Smooth muscle cell (in vitro differentiated cells): ENCODE results near the gene CABLES1. TPM values are rescaled to one million over a fixed set of nuclear protein-coding genes. Genes with fewer than 3 reads are reported as not detected.

Source experiments
- DNase-seq: peaks from one replicate; lab custom pipeline; 2025; ENCODE audit not compliant: unreplicated experiment; lab: John Stamatoyannopoulos, UW
- H2AFZ ChIP-seq: fragments of 200-600 bp; sonication (generic); 2 replicates; pipeline ENCODE4 v1.6.0; 2016; ENCODE audit warnings: antibody characterized with exemption, low read depth, mild to moderate bottlenecking
- H3F3A ChIP-seq: fragments of 200-600 bp; sonication (generic); 2 replicates; pipeline ENCODE4 v1.6.0; 2017; ENCODE audit warnings: antibody characterized with exemption, low read depth
- H3K27ac ChIP-seq: fragments of 200-600 bp; sonication (generic); 2 replicates; pipeline ENCODE4 v1.5.1; 2016; ENCODE audit warnings: low read depth, mild to moderate bottlenecking
- H3K27me3 ChIP-seq: fragments of 200-600 bp; sonication (generic); 2 replicates; pipeline ENCODE4 v1.6.1; 2016; ENCODE audit warnings: low read depth, mild to moderate bottlenecking
- H3K36me3 ChIP-seq: fragments of 200-600 bp; sonication (generic); 2 replicates; pipeline ENCODE4 v1.5.1; 2016; ENCODE audit warnings: low read depth
- H3K4me1 ChIP-seq: fragments of 200-600 bp; sonication (generic); 2 replicates; pipeline ENCODE4 v1.5.1; 2016; ENCODE audit warnings: low read depth
- H3K4me2 ChIP-seq: fragments of 200-600 bp; sonication (generic); 2 replicates; pipeline ENCODE4 v1.6.0; 2016; ENCODE audit warnings: mild to moderate bottlenecking
- H3K4me3 ChIP-seq: fragments of 200-600 bp; sonication (generic); 2 replicates; pipeline ENCODE4 v1.5.1; 2016; ENCODE audit warnings: mild to moderate bottlenecking
- H3K79me2 ChIP-seq: fragments of 200-600 bp; sonication (generic); 2 replicates; pipeline ENCODE4 v1.6.0; 2016; ENCODE audit warnings: low read depth, mild to moderate bottlenecking
- H3K9ac ChIP-seq: fragments of 200-600 bp; sonication (generic); 2 replicates; pipeline ENCODE4 v1.6.0; 2016; ENCODE audit warnings: low read depth
- H3K9me3 ChIP-seq: fragments of 200-600 bp; sonication (generic); replicated peaks from 2 replicates; pipeline ENCODE4 v1.5.1; 2016; ENCODE audit warnings: low read depth
- H4K20me1 ChIP-seq: fragments of 200-600 bp; sonication (generic); 2 replicates; pipeline ENCODE4 v1.6.0; 2016; ENCODE audit warnings: low read depth
- WGBS: methylation state at CpG from one replicate; pipeline ENCODE4 v1.1.7; 2016; ENCODE audit warnings: low lambda C conversion rate; 5-methylcytosine and 5-hydroxymethylcytosine counted together
- polyA plus RNA-seq: library from polyadenylated mRNA; unstranded; fragments of >200 nt; fragmentation: Nextera tagmentation; extraction: Ambion mirVana; gene quantifications from 2 replicates; pipeline ENCODE4 v1.2.1, GENCODE V29; 2016
- total RNA-seq: library from RNA; depleted of rRNA; stranded (reverse); fragments of >200 nt; gene quantifications from 2 replicates; pipeline ENCODE4 v1.2.3, GENCODE V29; 2014
- TF ChIP-seq, protein P1 (sequence below): fragments of 200-600 bp; sonication (generic); IDR thresholded peaks from 2 replicates; pipeline ENCODE4 v1.5.1; 2017; ENCODE audit warnings: borderline replicate concordance, mild to moderate bottlenecking, antibody characterized with exemption; ENCODE audit not compliant: insufficient read depth, poor library complexity, severe bottlenecking

Gene CABLES1
- total and polyA plus RNA-seq, 2 experiments from 2014 or later, result 1.2 to 2.4 TPM

DNA sequence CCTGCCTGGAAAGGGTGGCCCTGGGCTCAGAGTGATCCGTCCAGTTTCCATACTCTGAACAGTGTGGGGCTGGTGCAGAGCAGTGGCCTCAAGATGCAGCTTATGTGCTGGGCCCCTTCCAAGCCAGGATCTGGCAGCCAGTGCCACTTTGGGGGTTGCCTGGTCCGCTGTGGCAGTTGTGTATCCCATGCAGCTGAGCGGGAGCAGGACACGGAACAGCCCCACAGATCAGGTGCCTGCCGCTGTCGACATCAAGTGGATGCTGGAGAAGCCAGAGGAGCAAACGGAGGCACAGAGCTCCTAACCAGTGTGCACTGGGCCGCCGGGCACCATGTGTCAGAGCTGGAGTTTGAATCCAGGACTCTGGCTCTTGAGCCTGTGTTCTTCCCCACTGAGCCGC lies 112.0 kb downstream of the CABLES1 start:
- H3K9ac ChIP-seq, result no peak overlapping the region
- TF ChIP-seq, protein P1, sequence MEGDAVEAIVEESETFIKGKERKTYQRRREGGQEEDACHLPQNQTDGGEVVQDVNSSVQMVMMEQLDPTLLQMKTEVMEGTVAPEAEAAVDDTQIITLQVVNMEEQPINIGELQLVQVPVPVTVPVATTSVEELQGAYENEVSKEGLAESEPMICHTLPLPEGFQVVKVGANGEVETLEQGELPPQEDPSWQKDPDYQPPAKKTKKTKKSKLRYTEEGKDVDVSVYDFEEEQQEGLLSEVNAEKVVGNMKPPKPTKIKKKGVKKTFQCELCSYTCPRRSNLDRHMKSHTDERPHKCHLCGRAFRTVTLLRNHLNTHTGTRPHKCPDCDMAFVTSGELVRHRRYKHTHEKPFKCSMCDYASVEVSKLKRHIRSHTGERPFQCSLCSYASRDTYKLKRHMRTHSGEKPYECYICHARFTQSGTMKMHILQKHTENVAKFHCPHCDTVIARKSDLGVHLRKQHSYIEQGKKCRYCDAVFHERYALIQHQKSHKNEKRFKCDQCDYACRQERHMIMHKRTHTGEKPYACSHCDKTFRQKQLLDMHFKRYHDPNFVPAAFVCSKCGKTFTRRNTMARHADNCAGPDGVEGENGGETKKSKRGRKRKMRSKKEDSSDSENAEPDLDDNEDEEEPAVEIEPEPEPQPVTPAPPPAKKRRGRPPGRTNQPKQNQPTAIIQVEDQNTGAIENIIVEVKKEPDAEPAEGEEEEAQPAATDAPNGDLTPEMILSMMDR, result no peak
- H3K4me1 ChIP-seq, result no peaks in the 10 kb centered on the region
- no peaks in the 10 kb centered on the region for H4K20me1 ChIP-seq
- WGBS, result 97% methylated on average over 10 of the region's 10 CpGs
- H3K79me2 ChIP-seq, result no peaks in the 10 kb centered on the region
- DNase-seq, result no peak
- H3K9me3 ChIP-seq, result no peaks in the 10 kb centered on the region
- no peak overlapping the region for H2AFZ ChIP-seq
- H3K4me3 ChIP-seq, result no peak overlapping the region
- H3K27me3 ChIP-seq, result no peaks in the 10 kb centered on the region
- H3K27ac ChIP-seq, result no peak overlapping the region
- H3K4me2 ChIP-seq, result no peak overlapping the region
- no peaks in the 10 kb centered on the region for H3F3A ChIP-seq
- H3K36me3 ChIP-seq, result no peaks in the 10 kb centered on the region

DNA sequence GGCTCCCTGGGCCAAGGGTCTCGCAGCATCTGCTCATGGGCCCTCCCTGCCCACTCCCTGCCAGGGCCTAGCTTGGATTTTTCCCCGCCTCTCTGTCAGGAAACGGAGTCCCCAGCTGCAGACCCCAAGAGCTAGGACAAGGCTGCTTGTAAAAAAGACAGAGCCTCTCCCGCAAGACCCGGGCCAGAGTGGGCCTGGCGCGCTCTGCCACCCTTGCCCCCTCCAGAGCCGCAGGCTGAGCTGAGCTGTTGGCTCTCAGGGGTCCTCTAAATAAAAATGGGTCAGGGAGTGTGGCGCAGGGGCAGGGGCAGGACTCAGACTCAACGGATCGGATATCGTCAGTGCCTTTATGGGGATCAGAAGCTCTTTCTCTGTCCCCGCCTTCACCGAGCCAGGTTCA lies 112.6 kb downstream of the CABLES1 start:
- Histone ChIP-seq H3F3A (no peaks in the 10 kb centered on the region), H3K4me2 (no peak overlapping the region), H3K27me3 (no peaks in the 10 kb centered on the region), H3K4me1 (no peaks in the 10 kb centered on the region), H3K9ac (no peak overlapping the region), H3K9me3 (no peaks in the 10 kb centered on the region), H3K36me3 (no peaks in the 10 kb centered on the region), H3K79me2 (no peaks in the 10 kb centered on the region), H3K4me3 (no peak overlapping the region), H3K27ac (no peak overlapping the region), H2AFZ (no peak overlapping the region), H4K20me1 (no peaks in the 10 kb centered on the region)
- over 99% methylated on average over 14 of the region's 14 CpGs for WGBS
- DNase-seq, result no peak
- TF ChIP-seq, protein P1, result no peak

DNA sequence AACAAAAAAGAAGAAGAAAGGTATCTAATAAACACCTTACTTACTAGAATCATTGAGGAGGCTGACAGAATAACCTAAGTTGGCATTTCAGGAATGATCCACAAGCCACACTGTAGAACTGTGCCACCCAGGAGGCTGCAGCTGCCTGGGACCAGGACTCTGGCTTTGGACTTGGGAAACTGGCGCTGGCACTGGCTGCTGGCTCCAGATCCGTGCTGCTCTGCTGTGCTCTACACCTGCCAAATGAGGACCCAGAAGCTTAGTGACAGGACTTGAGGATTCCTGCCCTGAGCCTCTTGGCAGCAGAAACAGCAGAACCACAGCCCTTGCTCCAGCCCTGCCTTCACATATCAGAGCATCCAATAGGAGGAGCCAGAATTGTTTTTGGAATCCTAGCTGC lies 113.5 kb downstream of the CABLES1 start:
- Histone ChIP-seq H3K27me3 (no peaks in the 10 kb centered on the region), H3K9ac (no peak overlapping the region), H3K4me2 (no peak overlapping the region), H3K4me1 (no peaks in the 10 kb centered on the region), H2AFZ (no peak overlapping the region), H3K36me3 (no peaks in the 10 kb centered on the region), H3K27ac (no peak overlapping the region), H3K79me2 (no peaks in the 10 kb centered on the region), H3F3A (no peaks in the 10 kb centered on the region), H3K9me3 (no peaks in the 10 kb centered on the region), H3K4me3 (no peak overlapping the region), H4K20me1 (no peaks in the 10 kb centered on the region)
- TF ChIP-seq, protein P1, result no peak
- 100% methylated on average over 2 of the region's 2 CpGs for WGBS
- no peak for DNase-seq

DNA sequence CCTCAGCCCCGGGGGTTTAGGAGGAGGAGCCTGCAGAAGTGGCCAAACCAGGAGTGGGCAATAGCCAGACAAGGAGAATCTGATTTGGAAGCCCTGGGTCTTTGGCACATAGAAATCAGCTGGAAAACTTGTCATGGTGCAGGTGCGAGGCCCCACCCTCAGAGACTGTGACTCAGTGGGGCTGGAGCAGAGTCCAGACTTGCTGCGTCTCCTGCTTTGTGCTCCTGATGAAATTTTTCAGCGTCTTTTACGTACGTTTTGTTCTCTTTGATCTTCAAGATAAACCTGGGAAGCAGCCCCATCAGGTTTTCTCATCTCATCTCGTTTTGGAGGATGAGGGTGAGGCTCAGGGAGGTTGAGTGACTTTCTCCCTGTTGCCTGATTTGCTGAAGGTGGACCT lies 114.1 kb downstream of the CABLES1 start:
- no peak overlapping the region for H3K27ac ChIP-seq
- DNase-seq, result no peak
- H3K4me2 ChIP-seq, result no peak overlapping the region
- no peaks in the 10 kb centered on the region for H3K79me2 ChIP-seq
- H3K36me3 ChIP-seq, result no peaks in the 10 kb centered on the region
- no peaks in the 10 kb centered on the region for H3K27me3 ChIP-seq
- no peak overlapping the region for H3K9ac ChIP-seq
- H3K4me3 ChIP-seq, result no peak overlapping the region
- no peaks in the 10 kb centered on the region for H3K9me3 ChIP-seq
- H2AFZ ChIP-seq, result no peak overlapping the region
- H4K20me1 ChIP-seq, result no peaks in the 10 kb centered on the region
- no peaks in the 10 kb centered on the region for H3K4me1 ChIP-seq
- 86% methylated on average over 7 of the region's 7 CpGs for WGBS
- TF ChIP-seq, protein P1, result no peak
- H3F3A ChIP-seq, result no peaks in the 10 kb centered on the region
